ENCODE measurements around the gene SLC35B2.

GRCh38 chr6:44248579-44248978 lies 8.7 kb downstream of the SLC35B2 start:
- no peak for TF ChIP-seq CTCF (IDR thresholded peaks at IDR 0.05)
- no peak for TF ChIP-seq POLR2A (IDR thresholded peaks at IDR 0.05)
